Astrocyte (in vitro differentiated cells and primary cell): ENCODE measurements around the gene LSM8.

Experiments used
- EZH2 ChIP-seq: IDR thresholded peaks from 2 replicates; pipeline ENCODE4 v1.6.1; 2012; ENCODE audit warnings: mild to moderate bottlenecking, low read length, inconsistent platforms; ENCODE audit not compliant: insufficient read depth
- TF ChIP-seq, protein P1 (sequence below): IDR thresholded peaks from 2 replicates; pipeline ENCODE4 v1.5.1; 2011; ENCODE audit warnings: low read depth, mild to moderate bottlenecking, inconsistent platforms, low read length, moderate library complexity; ENCODE audit not compliant: insufficient read depth

GRCh38 chr7:118140468-118140867 lies 43.5 kb upstream of the LSM8 start:
- no peak for TF ChIP-seq EZH2
- TF ChIP-seq, protein P1, sequence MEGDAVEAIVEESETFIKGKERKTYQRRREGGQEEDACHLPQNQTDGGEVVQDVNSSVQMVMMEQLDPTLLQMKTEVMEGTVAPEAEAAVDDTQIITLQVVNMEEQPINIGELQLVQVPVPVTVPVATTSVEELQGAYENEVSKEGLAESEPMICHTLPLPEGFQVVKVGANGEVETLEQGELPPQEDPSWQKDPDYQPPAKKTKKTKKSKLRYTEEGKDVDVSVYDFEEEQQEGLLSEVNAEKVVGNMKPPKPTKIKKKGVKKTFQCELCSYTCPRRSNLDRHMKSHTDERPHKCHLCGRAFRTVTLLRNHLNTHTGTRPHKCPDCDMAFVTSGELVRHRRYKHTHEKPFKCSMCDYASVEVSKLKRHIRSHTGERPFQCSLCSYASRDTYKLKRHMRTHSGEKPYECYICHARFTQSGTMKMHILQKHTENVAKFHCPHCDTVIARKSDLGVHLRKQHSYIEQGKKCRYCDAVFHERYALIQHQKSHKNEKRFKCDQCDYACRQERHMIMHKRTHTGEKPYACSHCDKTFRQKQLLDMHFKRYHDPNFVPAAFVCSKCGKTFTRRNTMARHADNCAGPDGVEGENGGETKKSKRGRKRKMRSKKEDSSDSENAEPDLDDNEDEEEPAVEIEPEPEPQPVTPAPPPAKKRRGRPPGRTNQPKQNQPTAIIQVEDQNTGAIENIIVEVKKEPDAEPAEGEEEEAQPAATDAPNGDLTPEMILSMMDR: no peak
